ENCODE results near the gene CSNK1G2.

- TF ChIP-seq CTCF (IDR thresholded peaks at IDR 0.05; ENCODE audit: low read length) (no peak), EZH2 (optimal IDR thresholded peaks at IDR 0.05; ENCODE audit: low read depth, low read length) (no peak), EZH2phosphoT487 (IDR thresholded peaks at IDR 0.05; ENCODE audit: low read length) (no peak)
Measured at GRCh38 chr19:1932395-1932794, 8.6 kb upstream of the CSNK1G2 start.

Data from MM.1S (cell line).